Fibroblast of the aortic adventitia (primary cell): Measurements from ENCODE around the gene CYTH3. TPM values are rescaled to one million over a fixed set of nuclear protein-coding genes. Genes with fewer than 3 reads are reported as not detected.
"Not testable (repeated sequence)": the region's sequence is repeated elsewhere in the genome, so short reads cannot be mapped to it uniquely, and the experiment has no call there.

Experiments used
- DNase-seq: peaks from one replicate; pipeline ENCODE4 v3.0.0-alpha.2; 2010; ENCODE audit warnings: low read depth
- H3K4me3 ChIP-seq: 2 replicates; pipeline ENCODE4 v1.5.1; 2011; ENCODE audit warnings: low read depth, mild to moderate bottlenecking, control low read depth, low read length, moderate library complexity
- CTCF ChIP-seq: IDR thresholded peaks from 2 replicates; pipeline ENCODE4 v1.5.1; 2011; ENCODE audit warnings: mild to moderate bottlenecking, low read length, control low read depth, inconsistent platforms; ENCODE audit not compliant: insufficient read depth
- total RNA-seq: library from RNA; depleted of rRNA; stranded (reverse); fragments of >200 nt; gene quantifications from 2 replicates; pipeline ENCODE4 v1.2.3, GENCODE V29; 2012; ENCODE audit warnings: low replicate concordance

Gene CYTH3
- total RNA-seq, 1 donor, result 27.1 TPM

- no peak overlapping the region for H3K4me3 ChIP-seq
- DNase-seq, result no peak
Measured at GRCh38 chr7:6307762-6308161, 35.3 kb upstream of the CYTH3 start.

GRCh38 chr7:6306471-6306870 is 34.0 kb upstream of the CYTH3 start:
- peak; percentile 49 for DNase-seq
- no peak for TF ChIP-seq CTCF
- no peak overlapping the region for H3K4me3 ChIP-seq

More at GRCh38 chr7:6307762-6308161, 35.3 kb upstream of the CYTH3 start:
- TF ChIP-seq CTCF, result no peak

- DNase-seq, result no peak
- no peak for TF ChIP-seq CTCF
- H3K4me3 ChIP-seq, result no peak overlapping the region
Measured at GRCh38 chr7:6305330-6305729, 32.9 kb upstream of the CYTH3 start.

GRCh38 chr7:6301446-6301845 is 29.0 kb upstream of the CYTH3 start:
- not testable (repeated sequence) for DNase-seq, H3K4me3 ChIP-seq

- H3K4me3 ChIP-seq, result no peak overlapping the region
- no peak for TF ChIP-seq CTCF
- no peak for DNase-seq
Measured at GRCh38 chr7:6299774-6300173, 27.4 kb upstream of the CYTH3 start.

- no peak for DNase-seq
- no peak for TF ChIP-seq CTCF
- no peak overlapping the region for H3K4me3 ChIP-seq
Measured at GRCh38 chr7:6294839-6295238, 22.4 kb upstream of the CYTH3 start.

- no peak for DNase-seq
- no peak for TF ChIP-seq CTCF
- H3K4me3 ChIP-seq, result no peak overlapping the region
Measured at GRCh38 chr7:6293202-6293601, 20.8 kb upstream of the CYTH3 start.

GRCh38 chr7:6291941-6292340 is 19.5 kb upstream of the CYTH3 start:
- H3K4me3 ChIP-seq, DNase-seq: not testable (repeated sequence)
